Measurements from ENCODE around the gene SNCG. TPM values are rescaled to one million over a fixed set of nuclear protein-coding genes. Genes with fewer than 3 reads are reported as not detected.
A peak's percentile ranks its signal among the peaks of the same experiment; 100 is the strongest.

The SNCG gene
- total RNA-seq, 1 experiment from 2014 or later: not detected

GRCh38 chr10:86958901-86959736 is 720 bp downstream of the SNCG start:
- no TSS peak for BruUV-seq (replicated peaks)

GRCh38 chr10:86959737-86960002 is 1.3 kb downstream of the SNCG start:
- DNase-seq (ENCODE audit: low spot score): no peak
- ChIA-PET CTCF (no interaction called here), POLR2A (ENCODE audit: low non-redundant PET) (no interaction called here)
- H3K9me3 ChIP-seq (ENCODE audit: low read depth, low read length, poor library complexity, severe bottlenecking): no peaks in the 10 kb centered on the region
- H3K4me3 ChIP-seq (ENCODE audit: low read depth, low read length, poor library complexity, severe bottlenecking): no peak overlapping the region
- intact Hi-C loops (cut with micrococcal nuclease; ENCODE audit: unreplicated experiment): loop anchor here (10.0 kb wide), 1 partner anchor 275 kb away; no protein-coding TSS in a partner anchor
- no peak for TF ChIP-seq EZH2 (IDR thresholded peaks at IDR 0.05; ENCODE audit: borderline replicate concordance, low read depth, low read length, poor library complexity, severe bottlenecking)
- no peak for TF ChIP-seq CTCF (conservative IDR thresholded peaks at IDR 0.05; ENCODE audit: low read depth, low read length)
- H3K27ac ChIP-seq (ENCODE audit: low read depth, low read length, poor library complexity, severe bottlenecking): no peak overlapping the region
- BruUV-seq (replicated peaks): no TSS peak
- H3K27me3 ChIP-seq (replicated peaks; ENCODE audit: insufficient read depth, low read depth, low read length, poor library complexity): no peaks in the 10 kb centered on the region
- no peaks in the 10 kb centered on the region for H3K36me3 ChIP-seq (ENCODE audit: insufficient read depth, low read length, poor library complexity, severe bottlenecking)
- H3K4me1 ChIP-seq (ENCODE audit: insufficient read depth, low read length, poor library complexity, severe bottlenecking): peaks cover 12% of the 10 kb centered on the region

More at GRCh38 chr10:86958901-86959736, 720 bp downstream of the SNCG start:
- no peak overlapping the region for H3K27ac ChIP-seq (ENCODE audit: low read depth, low read length, poor library complexity, severe bottlenecking)
- ChIA-PET CTCF (interaction anchor here (0.9 kb wide), 1 partner anchor 19 kb away, joined by 15 read pairs; no protein-coding TSS in a partner anchor), POLR2A (ENCODE audit: low non-redundant PET) (no interaction called here)
- no peaks in the 10 kb centered on the region for H3K27me3 ChIP-seq (replicated peaks; ENCODE audit: insufficient read depth, low read depth, low read length, poor library complexity)
- TF ChIP-seq CTCF (conservative IDR thresholded peaks at IDR 0.05; ENCODE audit: low read depth, low read length) (no peak), EZH2 (IDR thresholded peaks at IDR 0.05; ENCODE audit: borderline replicate concordance, low read depth, low read length, poor library complexity, severe bottlenecking) (no peak)
- no peaks in the 10 kb centered on the region for H3K9me3 ChIP-seq (ENCODE audit: low read depth, low read length, poor library complexity, severe bottlenecking)
- no peaks in the 10 kb centered on the region for H3K36me3 ChIP-seq (ENCODE audit: insufficient read depth, low read length, poor library complexity, severe bottlenecking)
- no peak for DNase-seq (ENCODE audit: low spot score)
- H3K4me1 ChIP-seq (ENCODE audit: insufficient read depth, low read length, poor library complexity, severe bottlenecking): peaks cover 17% of the 10 kb centered on the region
- intact Hi-C loops (cut with micrococcal nuclease; ENCODE audit: unreplicated experiment): no loop called here
- H3K4me3 ChIP-seq (ENCODE audit: low read depth, low read length, poor library complexity, severe bottlenecking): no peak overlapping the region

DNA sequence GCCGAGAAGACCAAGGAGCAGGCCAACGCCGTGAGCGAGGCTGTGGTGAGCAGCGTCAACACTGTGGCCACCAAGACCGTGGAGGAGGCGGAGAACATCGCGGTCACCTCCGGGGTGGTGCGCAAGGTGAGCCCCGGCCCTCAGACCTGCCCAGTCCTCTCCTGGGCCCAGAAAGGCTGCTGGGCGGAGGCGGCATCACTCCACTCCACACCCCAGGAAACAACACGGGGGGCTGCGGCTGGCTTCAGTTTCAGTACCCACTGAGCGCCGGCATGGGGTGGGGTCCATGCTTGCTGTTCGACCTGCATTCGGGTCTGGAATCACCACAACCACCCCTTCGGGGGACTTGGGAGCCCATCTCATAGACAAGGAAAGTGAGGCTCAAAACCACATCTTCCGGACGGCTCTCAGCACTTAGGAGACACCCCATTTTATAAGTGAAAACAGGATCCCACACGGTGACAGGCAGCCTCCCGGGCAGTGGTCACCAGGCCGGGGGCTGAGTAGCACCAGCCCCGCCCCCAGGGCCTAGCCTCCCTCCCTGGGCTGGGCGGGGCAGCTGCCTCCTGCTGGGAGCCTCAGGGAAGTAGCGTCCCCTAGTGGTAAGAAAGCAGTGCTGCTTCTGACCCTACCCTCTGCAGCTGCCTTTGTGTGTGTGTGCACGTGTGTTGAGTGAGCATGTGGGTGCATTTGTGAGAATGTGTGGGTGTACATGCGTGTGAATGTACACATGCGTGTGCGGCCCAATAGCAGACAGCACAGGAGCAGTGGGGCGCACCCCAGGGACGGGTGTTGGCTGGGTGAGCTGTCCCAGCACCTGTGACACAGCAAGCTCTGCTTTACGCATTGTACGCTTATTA is 1.8 kb downstream of the SNCG start:
- POLR2A ChIA-PET (ENCODE audit: low non-redundant PET): no interaction called here
- no peak overlapping the region for H3K27ac ChIP-seq (ENCODE audit: low read depth, low read length, poor library complexity, severe bottlenecking)
- no peak overlapping the region for H3K4me3 ChIP-seq (ENCODE audit: low read depth, low read length, poor library complexity, severe bottlenecking)

More for the DNA sequence above, 1.8 kb downstream of the SNCG start:
- H3K4me1 ChIP-seq (ENCODE audit: insufficient read depth, low read length, poor library complexity, severe bottlenecking): peaks cover 6% of the 10 kb centered on the region
- TF ChIP-seq CTCF (conservative IDR thresholded peaks at IDR 0.05; ENCODE audit: low read depth, low read length) (peak; percentile 88), EZH2 (IDR thresholded peaks at IDR 0.05; ENCODE audit: borderline replicate concordance, low read depth, low read length, poor library complexity, severe bottlenecking) (no peak)
- intact Hi-C loops (cut with micrococcal nuclease; ENCODE audit: unreplicated experiment): loop anchor here (10.0 kb wide), 1 partner anchor 275 kb away; no protein-coding TSS in a partner anchor
- H3K9me3 ChIP-seq (ENCODE audit: low read depth, low read length, poor library complexity, severe bottlenecking): no peaks in the 10 kb centered on the region
- CTCF ChIA-PET: no interaction called here
- peak; percentile 60 for DNase-seq (ENCODE audit: low spot score)
- BruUV-seq (replicated peaks): no TSS peak
- no peaks in the 10 kb centered on the region for H3K27me3 ChIP-seq (replicated peaks; ENCODE audit: insufficient read depth, low read depth, low read length, poor library complexity)
- H3K36me3 ChIP-seq (ENCODE audit: insufficient read depth, low read length, poor library complexity, severe bottlenecking): no peaks in the 10 kb centered on the region

All from A673 (cell line).